A549 (cell line): Measurements from ENCODE around the gene KDF1. TPM values are rescaled to one million over a fixed set of nuclear protein-coding genes. Genes with fewer than 3 reads are reported as not detected.

Experiments
- ATAC-seq, 2 experiments: fragments of 200-7000 bp in 1 of 2; fragments of >200 bp in 1 of 2; cut with Nextera tagmentation in 1 of 2; cut with Tn5 transposase in 1 of 2; 3 replicates each; pipeline versions ENCODE4 v1.8.0 to v1.9.1; 2018 to 2020; ENCODE audit warnings: mild to moderate bottlenecking in 1 of 2, moderate library complexity in 1 of 2
- CTCF ChIA-PET: fragments of 300-600 bp; sonication (Branson Sonifier 250); formaldehyde crosslinking; extraction: SDS; loops from one replicate; lab custom pipeline; 2021; ENCODE audit warnings: antibody characterized with exemption, inconsistent platforms; lab: Yijun Ruan, JAX
- POLR2A ChIA-PET: fragments of 350-600 bp; formaldehyde crosslinking; extraction: SDS; loops from one replicate; lab custom pipeline; 2021; ENCODE audit warnings: antibody characterized with exemption, inconsistent platforms; lab: Yijun Ruan, JAX
- DNase-seq, 2 experiments: peaks; one replicate each; pipeline versions ENCODE4 v3.0.0 to v3.0.0-alpha.2; 2011 to 2016; ENCODE audit warnings: low read depth in 1 of 2, low spot score in 1 of 2
- FAIRE-seq: peaks from 2 replicates; lab custom pipeline; 2011; peaks lifted over from hg19 to GRCh38; lab: Jason Lieb, UNC
- H3K27ac ChIP-seq, 2 experiments: fragments of >200 bp; sonication (Bioruptor Twin); formaldehyde crosslinking; 3 replicates each; pipeline ENCODE4 v1.5.1; 2016 to 2017
- H3K4me1 ChIP-seq: fragments of >200 bp; sonication (Bioruptor Twin); formaldehyde crosslinking; 3 replicates; pipeline ENCODE4 v1.6.1; 2016
- H3K4me2 ChIP-seq: fragments of >200 bp; sonication (Bioruptor Twin); formaldehyde crosslinking; 3 replicates; pipeline ENCODE4 v1.6.1; 2016
- H3K4me3 ChIP-seq: fragments of >200 bp; sonication (Bioruptor Twin); formaldehyde crosslinking; 3 replicates; pipeline ENCODE4 v1.5.1; 2016
- H3K9me3 ChIP-seq: fragments of >200 bp; sonication (Bioruptor Twin); formaldehyde crosslinking; 3 replicates; pipeline ENCODE4 v1.6.1; 2016
- ATOH8 ChIP-seq: fragments of 250-450 bp; sonication (Bioruptor Pico); IDR thresholded peaks from 2 replicates; pipeline ENCODE4 v1.5.0; 2020; ENCODE audit warnings: low read depth, mild to moderate bottlenecking, moderate library complexity
- CHD4 ChIP-seq: fragments of 200-600 bp; sonication (generic); IDR thresholded peaks from 2 replicates; pipeline ENCODE4 v1.6.1; 2016; ENCODE audit warnings: antibody characterized with exemption, mild to moderate bottlenecking, borderline replicate concordance
- CTCF ChIP-seq: fragments of >200 bp; sonication (Bioruptor Twin); formaldehyde crosslinking; IDR thresholded peaks from 3 replicates; pipeline ENCODE4 v1.5.1; 2016
- EP300 ChIP-seq, 2 experiments: fragments of >200 bp; sonication (Bioruptor Twin); formaldehyde crosslinking; IDR thresholded peaks; 2 replicates in 1 of 2; 3 replicates in 1 of 2; pipeline ENCODE4 v1.6.1; 2016 to 2017
- FOSB ChIP-seq: fragments of 250-450 bp; sonication (Bioruptor Pico); IDR thresholded peaks from 2 replicates; pipeline ENCODE4 v1.5.0; 2020; ENCODE audit warnings: mild to moderate bottlenecking, moderate library complexity
- HDAC2 ChIP-seq: fragments of 200-600 bp; sonication (generic); IDR thresholded peaks from 2 replicates; pipeline ENCODE4 v1.6.1; 2016
- HMGXB4 ChIP-seq: fragments of 250-450 bp; sonication (Bioruptor Pico); IDR thresholded peaks from 2 replicates; pipeline ENCODE4 v1.5.0; 2021; ENCODE audit warnings: mild to moderate bottlenecking, moderate library complexity, borderline replicate concordance
- HOXA7 ChIP-seq: fragments of 250-450 bp; sonication (Bioruptor Pico); IDR thresholded peaks from 2 replicates; pipeline ENCODE4 v1.5.0; 2020; ENCODE audit warnings: mild to moderate bottlenecking, moderate library complexity
- HOXB5 ChIP-seq: fragments of 250-450 bp; sonication (Bioruptor Pico); IDR thresholded peaks from 2 replicates; pipeline ENCODE4 v1.5.0; 2020; ENCODE audit warnings: mild to moderate bottlenecking, moderate library complexity
- JUNB ChIP-seq: fragments of >200 bp; sonication (Bioruptor Twin); formaldehyde crosslinking; IDR thresholded peaks from 2 replicates; pipeline ENCODE4 v1.6.1; 2016
- NR3C1 ChIP-seq: fragments of >200 bp; sonication (Bioruptor Twin); formaldehyde crosslinking; IDR thresholded peaks from 3 replicates; pipeline ENCODE4 v1.6.1; 2017
- PBX3 ChIP-seq: IDR thresholded peaks from 2 replicates; pipeline ENCODE4 v1.6.1; 2012
- PHF8 ChIP-seq: fragments of 200-600 bp; sonication (generic); IDR thresholded peaks from 2 replicates; pipeline ENCODE4 v1.6.1; 2016; ENCODE audit warnings: low read depth, mild to moderate bottlenecking, antibody characterized with exemption, moderate library complexity, borderline replicate concordance
- RAD21 ChIP-seq, 2 experiments: fragments of >200 bp in 1 of 2; sonication (Bioruptor Twin) in 1 of 2; formaldehyde crosslinking in 1 of 2; IDR thresholded peaks in 1 of 2; conservative IDR thresholded peaks in 1 of 2; 2 replicates in 1 of 2; 3 replicates in 1 of 2; pipeline ENCODE4 v1.6.1; 2012 to 2018; ENCODE audit warnings: inconsistent platforms in 1 of 2
- REST ChIP-seq: fragments of 200-600 bp; sonication (generic); IDR thresholded peaks from 2 replicates; pipeline ENCODE4 v1.6.1; 2016; ENCODE audit warnings: antibody characterized with exemption, mild to moderate bottlenecking, moderate library complexity
- SMC3 ChIP-seq: fragments of >200 bp; sonication (Bioruptor Twin); formaldehyde crosslinking; IDR thresholded peaks from 3 replicates; pipeline ENCODE4 v1.6.1; 2018; ENCODE audit warnings: inconsistent platforms
- ZC3H11A ChIP-seq: fragments of 450-650 bp; IDR thresholded peaks from 2 replicates; pipeline ENCODE4 v1.6.1; 2014; ENCODE audit warnings: antibody characterized with exemption, mild to moderate bottlenecking
- ZFP36 ChIP-seq: fragments of 450-650 bp; IDR thresholded peaks from 2 replicates; pipeline ENCODE4 v1.6.1; 2014; ENCODE audit warnings: borderline replicate concordance; ENCODE audit not compliant: partially characterized antibody
- ZSCAN20 ChIP-seq: fragments of 250-450 bp; sonication (Bioruptor Pico); IDR thresholded peaks from 2 replicates; pipeline ENCODE4 v1.8.0; 2022; ENCODE audit warnings: mild to moderate bottlenecking, moderate library complexity
- WGBS: methylation state at CpG from one replicate; pipeline ENCODE4 v1.1.6; 2017; ENCODE audit errors: missing lambda C conversion rate; 5-methylcytosine and 5-hydroxymethylcytosine counted together
- polyA plus RNA-seq, 4 experiments: library from polyadenylated mRNA; depleted of rRNA in 3 of 4; stranded (reverse); fragments of >200 nt; fragmentation: RNase III in 1 of 4; extraction: RNeasy Plus Mini Kit Qiagen cat#74134 plus additional on column Dnase treatment in 1 of 4; gene quantifications; 2 replicates in 3 of 4; 3 replicates in 1 of 4; pipeline ENCODE4 v1.2.3, GENCODE V29; 2011 to 2017

Gene KDF1
- polyA plus RNA-seq, 2 of the 4 experiments (the other 2 are of a cell fraction) = not detected

- no peak overlapping the region for H3K27ac ChIP-seq
- DNase-seq (no peak), FAIRE-seq (no peak), ATAC-seq (no peak)
- TF ChIP-seq ZC3H11A = no peak
- no peak for TF ChIP-seq HOXA7
- no peak for TF ChIP-seq PBX3
- TF ChIP-seq ZFP36 = no peak
- no peak for TF ChIP-seq HMGXB4 (CRISPR knock-in tag)
- TF ChIP-seq HDAC2 = no peak
- no peak for TF ChIP-seq NR3C1
- TF ChIP-seq REST = no peak
- no peak for TF ChIP-seq ZSCAN20 (CRISPR knock-in tag)
- no peak for TF ChIP-seq SMC3
- TF ChIP-seq CHD4 = no peak
- TF ChIP-seq PHF8 = no peak
- no peak for TF ChIP-seq JUNB
- TF ChIP-seq ATOH8 (CRISPR knock-in tag) = no peak
- no peak for TF ChIP-seq CTCF
- TF ChIP-seq RAD21 (conservative IDR thresholded peaks at IDR 0.05 in 1 of 2, IDR thresholded peaks at IDR 0.05 in 1 of 2) = no peak
- no peak for TF ChIP-seq EP300 (IDR thresholded peaks at IDR 0.05)
- TF ChIP-seq FOSB = no peak
- no peak for TF ChIP-seq HOXB5 (CRISPR knock-in tag)
- H3K4me2 ChIP-seq = no peak overlapping the region
- POLR2A ChIA-PET = no interaction called here
- H3K4me1 ChIP-seq = no peaks in the 10 kb centered on the region; the same call in 2 of the 3 replicates
- WGBS = 100% methylated on average over 3 of the region's 24 CpGs
- CTCF ChIA-PET = no interaction called here
- no peak overlapping the region for H3K4me3 ChIP-seq
- no peaks in the 10 kb centered on the region for H3K9me3 ChIP-seq
Observed at GRCh38 chr1:26951821-26952497, 8.3 kb downstream of the KDF1 start.
